ES-I3 (cell line): ENCODE measurements around the gene PTPN21.

ENCODE experiments used
- H3K36me3 ChIP-seq: 2 replicates; pipeline ENCODE4 v1.6.1; 2013; ENCODE audit warnings: mild to moderate bottlenecking, low read length, control low read depth, moderate library complexity; ENCODE audit not compliant: insufficient read depth
- H3K4me1 ChIP-seq: 2 replicates; pipeline ENCODE4 v1.6.1; 2013; ENCODE audit warnings: mild to moderate bottlenecking, control low read depth, low read length; ENCODE audit not compliant: insufficient read depth
- H3K9ac ChIP-seq: 2 replicates; pipeline ENCODE4 v1.6.1; 2013; ENCODE audit warnings: low read depth, mild to moderate bottlenecking, low read length, moderate library complexity
- H3K9me3 ChIP-seq: 2 replicates; pipeline ENCODE4 v1.6.1; 2013; ENCODE audit warnings: mild to moderate bottlenecking, low read length, moderate library complexity; ENCODE audit not compliant: control insufficient read depth, insufficient read depth

The PTPN21 gene

DNA sequence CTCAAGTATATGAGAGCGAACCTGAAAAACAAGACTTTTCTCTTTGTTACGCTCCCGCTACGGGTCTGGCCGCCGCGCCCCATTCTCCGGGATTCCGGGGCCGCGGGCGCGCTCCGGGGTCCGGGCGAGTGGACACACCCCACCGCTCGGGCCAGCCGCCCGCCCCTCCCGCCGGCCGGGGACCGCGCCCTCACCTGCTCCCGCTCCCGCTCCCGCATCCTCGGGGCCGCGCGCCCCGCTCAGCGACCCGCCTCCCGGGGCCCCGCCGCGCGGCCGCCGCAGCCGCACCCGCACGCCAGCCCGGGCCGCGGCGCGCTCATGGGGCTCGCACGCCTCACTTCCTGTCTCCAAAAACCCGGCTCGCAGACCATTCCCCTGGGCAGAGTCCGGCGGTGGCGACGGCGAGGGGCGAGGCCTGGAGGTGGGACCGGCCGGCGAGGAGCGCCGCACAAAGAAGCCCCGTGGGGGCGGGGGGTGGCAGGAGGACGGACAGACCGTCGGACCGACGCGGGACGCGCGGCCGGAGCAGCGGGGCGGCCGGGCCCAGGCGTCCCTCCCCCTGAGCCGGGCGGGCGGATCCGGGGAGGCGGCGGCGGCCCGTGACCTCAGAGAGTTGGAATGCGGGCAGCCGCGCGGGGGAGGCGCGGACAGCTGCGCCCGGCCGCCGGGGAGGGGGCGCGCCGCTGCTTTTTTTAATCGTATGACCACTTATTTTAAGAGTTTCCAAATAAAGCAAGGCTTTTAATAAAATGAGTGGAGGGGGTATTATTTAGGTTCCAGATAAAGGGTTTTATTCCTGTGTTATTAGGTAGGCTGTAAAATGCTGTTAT is at the start of gene PTPN21:
Gene PTPN21 (minus strand): TSS at position 551 of the 830 bp plus-strand sequence. CDS start 4,590 bp downstream, outside the sequence.
- Histone ChIP-seq H3K36me3 (no peaks in the 10 kb centered on the region), H3K4me1 (peaks cover 10% of the 10 kb centered on the region), H3K9me3 (no peaks in the 10 kb centered on the region), H3K9ac (peak within 1 kb of the TSS; percentile 67)

DNA sequence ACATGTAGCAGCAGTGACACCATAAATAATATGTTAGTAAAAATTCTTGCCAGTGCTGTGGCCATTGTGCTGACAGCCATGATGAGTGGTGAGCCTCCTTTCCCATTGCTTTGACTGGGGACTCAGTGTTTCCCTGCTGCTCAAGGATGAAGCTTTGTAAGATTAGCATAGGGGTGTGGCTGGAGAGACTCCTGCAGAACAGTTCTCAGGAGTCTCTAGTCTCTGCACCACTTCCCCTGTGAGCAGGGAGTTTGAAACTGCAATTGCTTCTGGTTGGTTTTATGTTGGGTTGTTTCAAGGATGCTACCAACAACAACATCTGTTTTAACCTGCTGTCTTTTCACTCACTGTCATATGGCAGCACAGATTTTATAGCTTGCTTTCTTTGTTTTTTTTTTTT is 49.4 kb upstream of the PTPN21 start:
- H3K9me3 ChIP-seq: no peaks in the 10 kb centered on the region
- H3K36me3 ChIP-seq: peaks cover 27% of the 10 kb centered on the region
- no peak overlapping the region for H3K9ac ChIP-seq
- H3K4me1 ChIP-seq: no peaks in the 10 kb centered on the region

DNA sequence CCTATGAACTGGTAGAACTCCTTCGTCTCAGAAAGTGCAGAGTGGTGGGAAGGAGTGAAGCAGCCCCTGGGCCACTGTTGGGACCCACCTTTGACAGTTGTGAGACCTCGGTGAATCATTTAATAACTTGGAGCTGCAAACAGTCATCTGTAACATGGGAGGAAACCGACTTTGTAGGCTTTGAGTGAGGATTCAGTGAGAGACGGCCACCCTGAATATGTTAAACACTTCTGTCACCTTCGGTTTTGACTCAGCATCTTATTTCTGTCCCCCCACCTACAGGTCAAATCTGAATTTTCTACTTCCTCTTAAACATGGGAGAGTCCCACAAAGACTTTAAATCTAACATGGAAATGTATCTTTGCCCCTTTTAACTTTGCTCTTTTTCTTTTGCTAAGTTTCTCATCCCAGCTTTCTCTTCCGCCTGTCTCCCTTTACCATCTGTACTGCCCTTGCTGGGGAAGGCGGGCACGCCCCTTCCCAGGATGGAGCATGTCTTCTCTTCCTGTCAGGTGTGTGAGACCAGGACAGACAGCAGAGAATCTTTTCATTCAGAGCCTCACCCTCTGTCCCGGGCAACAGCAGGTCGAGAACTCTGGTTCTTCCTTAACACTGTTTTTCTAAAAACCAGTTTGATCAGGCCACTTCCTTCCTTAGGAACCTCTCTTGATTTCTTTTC is 45.1 kb upstream of the PTPN21 start:
- no peak overlapping the region for H3K9ac ChIP-seq

DNA sequence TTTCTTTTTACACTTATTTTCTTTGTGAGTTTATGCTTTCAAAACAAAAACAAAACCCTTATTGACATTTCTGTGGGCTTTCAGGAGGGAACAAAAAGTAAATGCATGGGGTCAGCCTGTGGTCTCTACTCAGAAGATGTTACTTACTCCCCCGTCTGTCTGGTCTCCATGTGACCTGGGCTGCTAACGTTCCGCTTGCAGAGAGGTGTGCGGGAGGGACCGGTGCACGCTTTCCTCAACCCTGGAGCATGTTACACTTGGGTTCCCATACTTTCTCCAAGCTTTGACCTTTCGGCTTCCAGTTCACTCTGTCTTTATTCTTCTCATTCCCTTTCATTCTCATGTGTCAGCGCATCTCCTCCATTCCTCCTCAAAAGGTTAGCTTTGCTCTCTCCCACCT is 44.5 kb upstream of the PTPN21 start:
- H3K9me3 ChIP-seq: no peaks in the 10 kb centered on the region
- H3K4me1 ChIP-seq: no peaks in the 10 kb centered on the region
- no peak overlapping the region for H3K9ac ChIP-seq
- peaks cover 28% of the 10 kb centered on the region for H3K36me3 ChIP-seq

More for the DNA sequence above, 45.1 kb upstream of the PTPN21 start:
- Histone ChIP-seq H3K9me3 (no peaks in the 10 kb centered on the region), H3K36me3 (peaks cover 27% of the 10 kb centered on the region), H3K4me1 (no peaks in the 10 kb centered on the region)

DNA sequence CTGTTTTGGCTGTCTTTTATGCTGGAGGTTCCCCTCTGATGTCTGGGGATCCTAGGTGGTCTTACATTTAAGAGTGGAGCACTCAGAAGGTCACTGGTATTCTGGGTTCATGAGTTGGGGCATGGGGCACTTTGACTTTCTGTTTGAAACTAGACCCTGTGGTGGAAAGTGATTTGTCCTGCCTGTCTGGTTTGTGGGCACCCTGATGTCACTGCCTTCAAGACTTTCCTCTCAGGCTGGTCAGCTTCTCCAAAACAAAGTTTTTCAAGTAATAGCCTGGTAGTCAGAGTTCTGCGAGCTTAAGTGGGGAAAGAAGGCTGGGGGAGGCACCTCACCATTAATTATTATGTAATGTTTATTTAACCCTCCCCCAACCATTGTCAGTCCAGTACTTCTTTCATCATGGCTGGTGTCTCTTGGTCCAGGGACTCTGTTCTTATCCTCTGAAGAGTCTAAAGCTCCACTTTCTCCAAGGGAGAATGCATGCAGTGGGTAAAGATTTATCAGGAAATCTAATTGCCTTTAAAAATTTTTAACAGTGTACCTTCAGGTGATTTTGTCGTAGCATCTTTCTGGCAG is 43.4 kb upstream of the PTPN21 start:
- peaks cover 30% of the 10 kb centered on the region for H3K36me3 ChIP-seq

DNA sequence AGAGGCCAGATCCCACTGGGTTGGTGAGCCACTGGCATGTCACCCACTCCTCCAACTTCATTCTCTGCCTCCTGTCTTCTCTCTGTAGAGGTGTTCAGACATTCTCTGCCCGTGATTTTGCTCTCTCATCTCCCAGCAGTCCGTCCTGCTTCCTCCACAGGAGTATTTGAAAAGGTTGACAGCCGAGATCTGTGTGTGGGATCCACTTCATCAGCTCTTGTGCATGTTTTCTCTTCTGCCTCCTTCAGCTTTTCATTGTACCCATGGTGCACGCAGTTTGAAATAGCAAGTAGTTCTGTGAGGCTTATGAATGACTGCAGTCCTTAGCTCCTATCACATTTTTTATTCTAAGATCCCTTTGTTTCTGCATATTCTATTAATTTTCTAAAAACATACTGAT is 42.8 kb upstream of the PTPN21 start:
- Histone ChIP-seq H3K9ac (no peak overlapping the region), H3K36me3 (peaks cover 27% of the 10 kb centered on the region), H3K4me1 (no peaks in the 10 kb centered on the region), H3K9me3 (no peaks in the 10 kb centered on the region)

More for the DNA sequence above, 43.4 kb upstream of the PTPN21 start:
- Histone ChIP-seq H3K9me3 (no peaks in the 10 kb centered on the region), H3K9ac (no peak overlapping the region), H3K4me1 (no peaks in the 10 kb centered on the region)

DNA sequence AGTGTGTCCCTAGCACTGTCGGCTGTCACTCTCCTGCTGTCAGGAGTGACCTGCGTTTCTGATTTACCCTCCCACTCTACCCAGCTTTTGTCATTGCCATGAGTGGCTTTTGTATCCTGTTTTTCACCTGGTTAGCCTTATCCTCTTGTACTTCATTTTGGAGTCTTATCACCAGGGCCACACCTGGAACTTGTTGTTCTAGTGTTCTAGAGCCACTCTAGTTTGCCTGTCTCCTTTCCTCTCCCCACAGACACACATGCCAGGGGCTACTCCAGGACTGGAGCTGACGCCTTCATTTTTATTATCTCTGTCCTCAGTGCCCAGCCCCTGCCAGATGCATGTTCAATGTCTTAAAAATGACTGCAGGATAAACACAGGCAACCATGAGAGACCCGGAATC is 42.2 kb upstream of the PTPN21 start:
- H3K9me3 ChIP-seq: no peaks in the 10 kb centered on the region
- H3K9ac ChIP-seq: no peak overlapping the region
- no peaks in the 10 kb centered on the region for H3K4me1 ChIP-seq
- H3K36me3 ChIP-seq: peaks cover 27% of the 10 kb centered on the region

DNA sequence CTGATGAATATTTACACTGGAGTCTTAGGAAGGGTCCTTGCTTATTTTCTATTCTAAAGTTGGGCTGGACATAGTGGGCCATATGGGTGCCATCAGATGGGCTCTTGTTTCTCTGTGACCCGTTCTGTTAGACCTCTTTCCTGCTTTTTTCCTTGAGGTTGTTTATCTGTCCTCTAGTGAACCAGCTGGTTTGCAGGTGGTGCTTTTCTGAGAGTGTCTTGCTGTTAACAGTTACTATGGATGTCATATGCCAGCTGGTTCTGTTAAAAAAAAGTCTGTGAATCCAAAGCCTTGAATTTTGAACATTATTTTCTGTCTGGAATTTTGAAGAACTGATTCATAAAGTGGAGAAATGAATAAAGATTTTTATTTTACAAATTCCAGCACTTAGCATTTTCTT is 37.2 kb upstream of the PTPN21 start:
- H3K36me3 ChIP-seq: peaks cover 14% of the 10 kb centered on the region
- H3K9me3 ChIP-seq: no peaks in the 10 kb centered on the region
- no peak overlapping the region for H3K9ac ChIP-seq
- H3K4me1 ChIP-seq: no peaks in the 10 kb centered on the region

DNA sequence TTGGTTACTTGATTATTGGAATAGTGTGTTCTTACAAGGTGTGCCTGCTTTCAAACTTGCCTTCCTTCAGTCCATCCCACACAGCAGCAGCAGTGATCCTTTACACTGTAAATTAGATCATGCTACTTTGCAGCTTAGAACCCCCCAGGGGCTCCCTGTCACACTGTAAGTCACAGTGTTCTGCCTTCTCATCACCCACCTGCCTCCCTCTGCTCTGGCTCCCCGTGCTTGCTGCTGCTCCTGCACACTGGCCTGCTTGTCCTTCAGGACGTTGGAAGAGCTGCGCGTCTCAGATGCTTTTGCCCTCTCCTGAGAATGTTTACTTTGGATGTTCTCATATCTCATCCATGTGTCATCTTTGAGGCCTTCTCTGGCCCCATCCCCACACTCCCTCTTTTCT is 35.4 kb upstream of the PTPN21 start:
- no peaks in the 10 kb centered on the region for H3K9me3 ChIP-seq
- H3K4me1 ChIP-seq: no peaks in the 10 kb centered on the region
- no peak overlapping the region for H3K9ac ChIP-seq
- peaks cover 8% of the 10 kb centered on the region for H3K36me3 ChIP-seq

DNA sequence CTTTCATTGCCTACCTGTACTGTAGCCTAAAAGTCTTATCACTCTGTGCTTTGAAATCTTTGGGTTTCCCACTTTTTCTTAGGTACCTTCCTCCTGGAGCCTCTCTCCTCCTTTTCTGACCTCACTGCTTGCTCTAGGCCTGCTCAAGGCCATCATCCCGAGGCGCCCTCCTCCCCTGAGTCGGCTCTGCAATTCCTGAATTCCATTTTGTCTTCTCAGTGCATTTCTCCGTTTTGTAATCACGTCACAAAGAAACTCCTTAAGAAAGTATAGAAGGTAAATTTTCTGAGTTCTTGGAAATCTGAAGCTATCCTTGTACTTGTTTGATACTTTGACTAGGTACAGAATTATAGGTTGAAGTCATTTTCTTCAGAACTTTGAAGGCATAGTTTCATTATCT is 33.3 kb upstream of the PTPN21 start:
- H3K9me3 ChIP-seq: no peaks in the 10 kb centered on the region
- H3K4me1 ChIP-seq: no peaks in the 10 kb centered on the region
- no peak overlapping the region for H3K9ac ChIP-seq
- peaks cover 5% of the 10 kb centered on the region; the same call in 1 of the 2 replicates for H3K36me3 ChIP-seq

DNA sequence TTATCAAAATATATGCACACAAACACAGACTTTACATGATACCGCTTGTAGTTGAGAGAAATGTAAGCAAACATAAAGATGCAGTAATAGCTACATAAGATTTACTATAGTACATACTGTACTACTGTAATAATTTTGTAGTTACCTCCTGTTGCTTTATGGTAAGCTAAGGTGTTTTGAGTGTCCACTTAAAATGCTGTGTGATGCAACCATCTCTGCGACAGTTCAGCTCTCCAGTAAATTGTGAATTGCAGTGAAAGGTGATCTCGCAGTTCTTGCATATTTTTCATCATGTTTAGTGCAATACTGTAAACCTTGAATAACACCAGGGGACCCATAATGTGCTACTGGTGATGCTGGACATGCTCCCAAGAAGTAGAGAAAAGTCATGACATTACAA is 29.6 kb upstream of the PTPN21 start:
- H3K4me1 ChIP-seq: no peaks in the 10 kb centered on the region
- H3K9me3 ChIP-seq: no peaks in the 10 kb centered on the region
- no peak overlapping the region for H3K9ac ChIP-seq
- H3K36me3 ChIP-seq: peaks cover 9% of the 10 kb centered on the region; the same call in 1 of the 2 replicates

DNA sequence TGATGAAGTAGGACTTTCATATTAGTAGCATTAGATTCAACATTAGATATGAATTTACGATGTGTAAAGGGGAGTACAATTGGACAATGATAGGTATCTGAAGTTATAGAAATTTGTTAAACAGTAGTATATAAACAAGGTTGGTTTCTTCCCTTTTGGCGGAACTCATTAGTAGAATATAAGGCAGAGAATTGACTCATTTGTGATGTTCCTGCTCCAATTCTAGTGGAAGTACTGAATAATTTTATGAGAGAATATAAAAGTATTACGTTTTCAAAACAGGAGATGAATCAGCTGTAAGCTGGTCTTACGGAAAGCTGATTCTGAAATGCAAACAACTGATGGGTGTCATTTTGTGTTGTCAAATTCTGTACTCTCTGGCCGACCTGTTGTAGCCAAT is 21.4 kb upstream of the PTPN21 start:
- Histone ChIP-seq H3K9me3 (no peaks in the 10 kb centered on the region), H3K36me3 (peaks cover 39% of the 10 kb centered on the region), H3K9ac (no peak overlapping the region), H3K4me1 (no peaks in the 10 kb centered on the region)

DNA sequence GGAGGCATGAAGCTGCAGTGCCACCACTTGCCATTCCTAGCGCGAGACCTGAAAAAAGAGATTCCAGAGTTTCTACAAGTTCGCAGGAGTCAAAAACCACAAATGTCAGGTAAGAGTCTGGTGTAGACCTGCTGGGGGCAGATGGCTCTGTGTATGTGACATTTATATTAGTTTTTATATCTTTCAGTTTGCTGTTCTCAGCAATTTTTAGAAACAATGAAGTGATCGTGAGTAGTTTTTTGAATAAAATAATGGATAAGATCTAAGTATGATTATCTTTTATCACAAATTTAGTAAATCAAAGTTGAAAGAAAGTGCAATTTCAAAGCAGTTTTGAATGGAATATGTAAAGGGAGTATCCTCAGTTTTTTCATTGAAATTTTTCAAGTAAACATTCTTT is 17.3 kb upstream of the PTPN21 start:
- no peak overlapping the region for H3K9ac ChIP-seq
- H3K36me3 ChIP-seq: peaks cover 29% of the 10 kb centered on the region
- H3K9me3 ChIP-seq: no peaks in the 10 kb centered on the region
- no peaks in the 10 kb centered on the region for H3K4me1 ChIP-seq

DNA sequence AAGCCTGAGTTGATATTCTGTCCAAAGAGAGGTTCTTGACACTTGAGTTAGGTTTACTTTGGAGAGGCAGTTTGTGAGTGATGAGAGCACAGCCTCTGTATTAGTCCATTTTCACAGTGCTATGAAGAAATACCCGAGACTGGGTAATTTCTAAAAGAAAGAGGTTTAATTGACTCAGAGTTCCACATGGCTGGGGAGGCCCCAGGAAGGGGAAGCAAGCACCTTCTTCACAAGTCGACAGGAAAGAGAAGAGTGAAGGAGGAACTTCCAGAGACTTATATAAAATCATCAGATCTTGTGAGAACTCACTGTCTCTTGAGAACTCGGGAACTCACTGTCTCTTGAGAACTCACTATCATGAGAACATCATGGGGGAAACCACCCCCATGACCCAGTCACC is 13.4 kb upstream of the PTPN21 start:
- H3K4me1 ChIP-seq: 0 out of 2 replicates have a peak, but pooled peaks cover 6% of the 10 kb centered on the region
- H3K9me3 ChIP-seq: no peaks in the 10 kb centered on the region
- H3K9ac ChIP-seq: no peak overlapping the region
- H3K36me3 ChIP-seq: peaks cover 19% of the 10 kb centered on the region
